HG03039 (cell line): Measurements from ENCODE around the gene VILL.
"Not testable (repeated sequence)": the region's sequence is repeated elsewhere in the genome, so short reads cannot be mapped to it uniquely, and the experiment has no call there.

Experiments used
- ATAC-seq: cut with Tn5 transposase; IDR thresholded peaks from one replicate; pipeline ENCODE4 v1.9.1; 2021; ENCODE audit warnings: mild to moderate bottlenecking, moderate library complexity; ENCODE audit not compliant: unreplicated experiment

Gene VILL

DNA sequence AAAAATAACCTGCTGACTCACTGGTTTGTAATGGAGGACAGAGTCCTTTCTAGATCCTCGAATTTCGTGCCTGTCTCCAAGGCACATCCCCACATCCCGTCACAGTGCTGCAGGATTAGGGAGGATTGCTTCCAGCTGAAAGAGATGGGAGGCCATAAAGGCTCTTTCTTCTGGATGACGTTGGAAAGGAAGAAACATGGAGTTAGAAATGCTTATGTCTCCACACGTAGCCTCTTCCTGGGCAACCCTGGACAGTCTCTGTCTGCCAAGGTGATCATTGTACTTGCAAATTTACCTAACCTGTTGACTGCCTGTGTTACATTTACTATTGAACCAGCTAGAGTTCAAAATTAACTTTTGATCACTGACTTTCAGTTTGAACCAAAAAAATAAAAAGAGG, 27.6 kb upstream of the VILL start:
- ATAC-seq = no peak

DNA sequence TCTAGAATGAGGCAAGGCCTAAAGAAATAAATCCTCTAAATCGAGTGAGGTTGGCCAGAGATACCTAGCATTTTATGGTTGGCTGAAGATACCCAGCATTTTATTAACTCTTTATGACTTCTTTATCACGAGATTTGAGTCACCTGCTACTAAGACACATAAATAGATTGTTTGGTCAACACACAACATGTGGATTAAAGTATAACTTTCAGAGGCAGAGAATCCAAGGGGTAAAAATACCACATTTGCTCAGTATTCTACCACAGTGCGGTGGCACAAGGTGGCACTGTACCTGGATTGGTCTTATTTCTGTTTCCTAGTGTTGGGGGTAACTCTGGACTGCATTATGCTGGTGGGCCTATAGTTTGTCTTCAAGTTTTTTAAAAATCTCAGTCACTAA, 27.0 kb upstream of the VILL start:
- no peak for ATAC-seq

DNA sequence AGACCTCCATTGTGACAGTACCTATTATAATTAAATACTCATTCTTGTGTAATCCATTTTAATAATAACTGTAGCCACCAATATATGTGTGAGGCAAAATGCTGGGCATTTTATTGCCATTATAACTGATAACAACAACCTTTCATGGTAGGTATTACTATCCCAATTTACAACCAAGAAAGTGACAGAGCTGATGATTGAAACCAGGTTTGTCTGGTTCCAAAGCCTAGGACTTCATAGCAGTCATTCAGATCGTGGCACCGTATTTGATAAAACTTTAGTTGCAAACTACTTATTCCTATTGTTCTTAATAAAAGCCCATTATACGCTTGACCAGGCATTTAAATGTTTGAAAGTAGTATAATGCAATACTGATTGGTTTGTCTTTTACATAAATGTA, 26.4 kb upstream of the VILL start:
- ATAC-seq = no peak

DNA sequence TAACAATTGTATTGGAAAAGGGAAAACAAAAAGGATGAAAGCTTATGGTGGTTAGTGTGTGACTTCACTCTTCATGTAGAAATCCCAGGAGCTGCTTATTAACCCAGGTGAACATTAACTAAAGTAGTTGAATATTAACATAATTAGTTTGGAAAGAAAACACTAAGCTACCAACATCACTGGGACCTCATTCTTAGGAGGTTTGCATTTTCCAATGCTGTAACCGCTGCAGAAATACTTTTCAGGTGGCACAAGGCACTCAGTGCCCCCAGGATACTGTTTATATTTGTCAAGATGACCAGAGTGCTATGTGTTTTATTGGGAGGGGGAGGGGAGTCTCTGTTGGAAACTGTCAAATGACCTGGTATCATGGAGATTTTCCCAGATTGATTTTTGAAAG, 25.9 kb upstream of the VILL start:
- no peak for ATAC-seq

DNA sequence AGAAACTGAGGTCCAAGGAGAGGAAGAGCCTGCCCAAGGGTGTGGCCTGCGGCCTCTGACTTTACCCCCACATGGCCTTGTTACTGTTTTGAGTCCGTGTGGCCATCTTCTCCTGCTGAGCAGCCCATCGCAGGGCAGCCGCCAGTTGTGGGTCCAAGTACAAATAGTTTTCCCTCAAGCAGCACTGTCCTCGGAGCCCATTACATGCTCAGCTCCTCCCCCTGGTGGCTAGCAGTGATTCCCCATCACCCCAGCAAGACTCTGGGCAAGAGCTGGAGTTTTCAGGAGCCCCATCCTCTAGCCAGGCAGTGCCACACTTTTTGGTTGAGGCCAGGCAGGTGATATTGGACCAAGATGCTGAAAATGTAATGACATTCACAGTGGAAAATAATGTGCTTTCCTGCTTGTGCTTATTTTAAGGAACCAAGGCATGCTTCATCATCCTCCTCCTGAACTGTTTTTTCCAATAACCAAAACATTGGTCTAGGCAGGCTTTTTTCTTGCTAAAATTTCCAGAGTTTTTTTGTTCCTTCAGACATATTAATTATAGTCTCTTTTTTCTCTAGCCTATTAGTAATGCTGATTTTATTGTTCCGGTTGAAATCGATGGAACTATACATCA, 23.2 kb upstream of the VILL start:
- ATAC-seq = no peak

DNA sequence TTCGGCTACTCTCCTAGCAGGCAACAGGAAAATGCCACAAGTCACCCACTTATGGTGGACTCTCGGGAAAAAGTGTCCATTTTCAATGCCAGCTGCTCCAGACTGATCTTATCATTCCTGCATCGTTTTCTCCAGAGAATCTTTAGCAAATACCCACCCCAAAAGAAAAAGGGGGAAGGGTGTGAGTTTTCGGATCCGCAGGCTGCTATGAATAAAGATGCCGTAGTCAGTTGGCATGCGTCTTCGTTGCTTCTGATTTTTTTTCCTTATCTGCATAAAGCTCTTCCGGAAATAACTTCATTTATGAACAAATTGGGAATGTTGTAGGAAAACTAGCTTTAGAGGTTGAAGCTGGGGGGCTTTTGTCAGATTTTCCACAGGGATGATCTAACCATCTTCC, 22.4 kb upstream of the VILL start:
- ATAC-seq = no peak

DNA sequence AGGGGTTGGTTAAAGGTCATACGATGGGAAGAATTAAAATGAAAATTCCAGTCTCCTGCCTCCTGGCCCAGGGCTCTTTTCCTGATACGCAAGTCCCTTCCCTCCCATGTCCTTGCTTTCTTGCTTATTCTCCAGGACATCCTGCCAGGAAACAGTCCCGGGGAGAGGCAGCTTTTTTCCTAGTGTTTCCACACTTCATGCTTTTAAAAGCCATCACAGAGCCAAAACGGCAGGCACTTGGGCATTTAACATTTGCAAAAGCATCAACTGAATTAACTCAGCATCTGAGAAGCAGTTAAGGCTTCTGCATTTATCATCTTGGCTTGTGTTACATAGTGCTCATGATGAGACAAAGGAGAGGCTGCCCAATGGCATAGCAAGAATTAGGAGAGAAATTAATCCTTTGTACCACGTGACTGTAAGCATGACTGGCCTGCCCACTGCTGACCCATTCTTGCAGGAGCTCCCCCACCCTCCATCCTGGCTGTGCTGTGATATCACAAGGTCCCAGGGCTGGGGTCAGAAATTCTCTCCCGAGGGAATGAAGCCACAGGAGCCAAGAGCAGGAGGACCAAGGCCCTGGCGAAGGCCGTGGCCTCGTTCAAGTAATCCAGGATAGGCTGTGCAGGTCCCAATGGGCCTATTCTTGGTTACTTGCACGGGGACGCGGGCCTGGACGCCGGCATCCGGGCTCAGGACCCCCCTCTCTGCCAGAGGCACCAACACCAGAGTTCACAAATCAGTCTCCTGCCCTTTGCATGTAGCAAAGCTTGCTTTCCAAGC, 21.6 kb upstream of the VILL start:
- ATAC-seq = no peak

DNA sequence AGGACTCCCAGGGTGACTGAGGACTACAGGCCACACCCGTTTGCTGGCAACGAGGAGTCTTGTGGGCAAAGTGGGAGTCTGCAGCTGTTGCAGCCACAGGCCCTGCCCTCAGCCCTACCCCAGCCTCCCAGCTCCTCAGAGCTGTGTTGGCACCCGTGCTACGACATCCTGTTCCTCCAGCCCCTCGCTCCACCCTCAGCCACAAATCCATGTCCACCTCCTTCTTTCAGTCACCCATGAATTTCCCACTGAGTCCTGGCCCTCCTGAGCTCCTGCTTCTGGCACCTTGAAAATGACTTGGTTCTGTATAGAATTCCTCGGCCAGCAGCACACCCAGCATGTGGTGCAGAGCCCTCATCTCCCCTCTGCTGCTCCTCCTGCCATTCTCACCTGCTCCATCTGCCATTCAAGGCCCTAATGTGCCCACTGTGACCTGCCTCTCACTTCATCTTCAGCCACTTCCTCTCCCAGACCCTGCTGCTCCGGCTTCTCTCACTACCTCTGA, 20.9 kb upstream of the VILL start:
- no peak for ATAC-seq

DNA sequence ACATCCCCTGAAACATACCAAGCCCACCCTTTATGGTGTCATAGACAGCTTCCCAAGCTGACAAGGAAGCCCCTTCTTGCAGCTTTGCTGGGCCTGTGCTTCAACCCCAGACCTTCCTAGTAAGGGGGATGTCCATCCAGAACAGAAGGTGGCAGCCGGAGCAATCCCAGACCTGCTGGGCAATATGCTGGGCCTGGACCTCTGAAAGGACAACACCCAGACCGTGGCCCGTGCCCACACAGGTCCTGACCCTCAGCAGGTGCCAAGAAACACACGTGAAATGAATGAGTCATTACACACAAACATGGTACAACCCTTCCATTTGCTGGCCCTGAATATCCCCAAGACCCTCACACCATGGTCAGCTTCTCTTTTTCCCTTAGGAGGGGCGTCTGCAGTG, 19.8 kb upstream of the VILL start:
- ATAC-seq = no peak

DNA sequence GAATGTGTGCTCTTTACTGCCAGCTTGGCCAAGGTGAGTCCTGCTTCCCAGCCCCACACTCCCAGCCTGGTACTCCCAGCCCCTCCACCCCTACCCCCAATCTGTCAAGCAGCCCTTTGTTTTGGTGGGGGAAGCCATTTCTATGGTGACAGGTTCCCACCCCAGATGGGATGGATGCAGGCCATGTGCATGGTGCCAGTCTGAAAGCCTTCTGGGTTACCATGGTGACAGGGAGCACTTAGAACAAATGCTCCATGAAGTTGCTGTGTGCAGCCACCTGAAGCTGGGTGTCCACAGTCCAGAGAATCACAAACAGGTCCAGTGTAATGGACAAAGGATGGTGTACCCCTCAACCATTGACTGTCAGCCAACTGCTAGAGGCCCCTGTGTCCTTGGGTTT, 19.1 kb upstream of the VILL start:
- no peak for ATAC-seq

DNA sequence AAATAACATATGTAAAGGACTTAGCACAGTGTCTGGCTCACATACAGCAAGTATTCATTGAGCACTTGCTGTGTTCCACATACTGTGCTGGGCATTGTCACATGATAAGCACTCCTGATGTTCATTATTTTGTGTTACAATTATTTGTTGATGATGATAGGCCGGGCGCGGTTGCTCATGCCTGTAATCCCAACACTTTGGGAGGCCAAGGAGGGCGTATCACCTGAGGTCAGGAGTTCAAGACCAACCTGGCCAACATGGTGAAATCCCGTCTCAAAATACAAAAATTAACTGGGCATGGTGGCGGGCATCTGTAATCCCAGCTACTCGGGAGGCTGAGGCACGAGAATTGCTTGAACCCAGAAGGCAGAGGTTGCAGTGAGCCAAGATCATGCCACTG, 18.5 kb upstream of the VILL start:
- ATAC-seq = not testable (repeated sequence)

DNA sequence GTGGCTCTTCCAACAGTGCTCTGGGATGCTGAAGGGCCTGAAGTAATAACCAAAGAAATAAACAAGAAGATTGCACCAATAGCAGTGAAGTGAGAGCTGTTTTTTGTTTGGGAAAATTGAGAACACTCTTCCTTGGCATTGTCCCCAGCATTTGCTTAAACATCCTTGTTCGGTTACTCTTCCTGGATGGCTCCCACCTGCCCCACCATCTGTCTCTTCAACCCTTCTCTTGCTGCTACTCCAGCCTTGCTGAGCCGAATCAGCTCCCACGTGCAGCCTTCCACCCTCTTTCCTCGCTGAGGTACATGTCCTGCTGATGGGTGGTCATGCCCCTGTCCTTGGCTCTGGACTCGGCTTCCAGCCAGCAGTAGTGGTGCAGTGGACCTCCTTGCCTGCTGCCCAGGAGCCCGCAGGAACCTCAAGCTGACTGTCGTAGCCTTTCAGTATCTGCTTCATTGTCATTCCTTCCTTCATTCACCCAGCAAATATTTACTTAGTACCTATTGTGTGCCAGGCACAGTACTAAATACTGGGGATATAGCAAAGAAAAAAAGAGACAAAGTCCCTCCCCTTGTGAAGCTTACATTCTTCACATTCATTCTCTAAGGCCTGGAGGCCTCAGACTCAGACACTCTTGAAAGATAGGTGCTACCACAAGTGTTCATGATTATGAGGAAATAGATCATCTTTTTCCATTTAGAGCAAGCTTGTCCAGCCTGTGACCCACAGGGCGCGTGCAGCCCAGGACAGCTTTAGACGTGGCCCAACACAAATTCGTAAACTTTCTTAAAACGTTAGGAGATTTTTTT, 17.1 kb upstream of the VILL start:
- ATAC-seq = no peak

DNA sequence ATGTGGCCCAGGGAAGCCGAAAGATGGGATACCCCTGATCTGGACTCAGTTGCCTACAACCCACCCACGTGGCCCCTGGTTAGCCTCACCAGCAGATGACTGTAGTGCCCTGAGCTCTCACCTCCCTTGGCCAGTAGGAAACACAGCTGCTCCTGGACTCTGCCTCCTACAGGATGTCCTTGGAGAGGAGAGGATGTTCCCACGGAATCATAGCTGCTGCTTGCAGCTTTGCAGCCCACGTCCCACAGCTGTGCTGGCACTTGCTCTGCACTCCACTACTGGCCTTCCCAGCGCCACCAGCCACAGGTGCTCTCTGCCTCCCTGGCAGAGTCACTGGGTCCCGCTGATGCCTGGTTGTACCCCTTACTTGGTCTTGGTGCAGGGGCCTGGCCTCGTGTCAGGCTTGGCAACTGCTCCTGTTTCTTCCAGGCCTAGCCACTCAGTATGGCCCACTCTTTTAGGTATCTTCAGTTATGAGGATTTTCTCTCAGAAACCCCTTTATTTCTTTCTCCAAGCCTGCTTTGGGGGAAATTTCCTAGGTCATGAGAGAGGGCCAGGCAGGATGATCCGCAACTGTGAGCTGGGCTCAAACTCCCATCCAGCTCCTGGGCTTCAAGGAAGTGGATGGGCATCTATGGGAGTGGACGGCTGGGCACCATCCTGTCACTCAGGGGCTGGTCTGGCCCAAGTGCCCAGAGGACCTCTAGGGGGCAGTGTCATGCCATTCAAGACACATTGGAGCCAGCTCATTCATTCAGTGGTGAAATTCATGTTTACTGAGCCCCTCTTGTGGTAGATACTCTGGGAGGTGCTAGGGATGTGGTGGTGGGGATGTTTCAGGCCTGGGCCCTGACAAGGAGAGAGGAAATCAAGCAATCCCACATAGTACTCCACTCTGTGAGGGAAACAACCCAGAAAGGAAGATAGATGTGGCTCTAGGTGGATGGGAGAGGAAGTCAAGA, 16.2 kb upstream of the VILL start:
- no peak for ATAC-seq

DNA sequence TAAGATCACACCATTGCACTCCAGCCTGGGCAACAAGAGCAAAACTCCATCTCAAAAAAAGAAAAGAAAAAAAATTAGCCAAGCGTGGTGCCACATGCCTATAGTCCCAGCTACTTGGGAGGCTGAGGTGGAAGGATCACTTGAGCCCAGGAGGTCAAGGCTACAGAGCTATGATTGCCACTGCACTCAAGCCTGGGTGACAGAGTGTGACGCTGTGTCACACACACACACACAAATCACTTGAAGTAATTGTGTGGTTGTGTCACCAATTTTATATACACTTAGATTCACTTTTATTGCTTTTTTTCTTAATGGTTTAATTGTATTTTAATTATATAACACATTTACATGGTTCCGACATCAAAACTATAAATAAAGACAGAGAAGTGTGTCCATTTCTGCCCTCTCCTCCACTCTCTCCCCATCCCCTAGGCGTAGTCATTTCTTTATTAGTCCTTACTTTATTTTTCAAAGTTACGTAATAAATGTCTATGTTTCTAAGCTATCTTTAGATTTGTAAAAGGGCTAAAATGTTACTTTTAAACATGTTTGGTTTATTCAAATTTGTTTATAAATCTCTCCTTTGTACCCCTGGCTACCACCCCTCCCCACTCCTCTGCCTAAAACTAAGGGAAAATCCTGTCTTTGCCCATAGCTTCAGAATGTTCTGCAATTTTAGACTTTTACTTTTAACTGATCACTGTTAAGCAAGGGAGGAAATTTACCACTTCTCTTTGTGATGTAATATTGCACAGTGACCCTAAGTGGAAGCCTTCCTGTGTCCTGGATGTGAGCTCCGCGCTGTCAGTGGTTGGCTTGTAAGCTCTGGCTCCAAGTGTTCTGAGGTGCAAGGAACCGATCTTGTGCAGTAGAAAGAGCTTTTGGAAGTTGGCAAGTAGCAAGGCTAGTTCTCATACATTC, 10.8 kb upstream of the VILL start:
- no peak for ATAC-seq

DNA sequence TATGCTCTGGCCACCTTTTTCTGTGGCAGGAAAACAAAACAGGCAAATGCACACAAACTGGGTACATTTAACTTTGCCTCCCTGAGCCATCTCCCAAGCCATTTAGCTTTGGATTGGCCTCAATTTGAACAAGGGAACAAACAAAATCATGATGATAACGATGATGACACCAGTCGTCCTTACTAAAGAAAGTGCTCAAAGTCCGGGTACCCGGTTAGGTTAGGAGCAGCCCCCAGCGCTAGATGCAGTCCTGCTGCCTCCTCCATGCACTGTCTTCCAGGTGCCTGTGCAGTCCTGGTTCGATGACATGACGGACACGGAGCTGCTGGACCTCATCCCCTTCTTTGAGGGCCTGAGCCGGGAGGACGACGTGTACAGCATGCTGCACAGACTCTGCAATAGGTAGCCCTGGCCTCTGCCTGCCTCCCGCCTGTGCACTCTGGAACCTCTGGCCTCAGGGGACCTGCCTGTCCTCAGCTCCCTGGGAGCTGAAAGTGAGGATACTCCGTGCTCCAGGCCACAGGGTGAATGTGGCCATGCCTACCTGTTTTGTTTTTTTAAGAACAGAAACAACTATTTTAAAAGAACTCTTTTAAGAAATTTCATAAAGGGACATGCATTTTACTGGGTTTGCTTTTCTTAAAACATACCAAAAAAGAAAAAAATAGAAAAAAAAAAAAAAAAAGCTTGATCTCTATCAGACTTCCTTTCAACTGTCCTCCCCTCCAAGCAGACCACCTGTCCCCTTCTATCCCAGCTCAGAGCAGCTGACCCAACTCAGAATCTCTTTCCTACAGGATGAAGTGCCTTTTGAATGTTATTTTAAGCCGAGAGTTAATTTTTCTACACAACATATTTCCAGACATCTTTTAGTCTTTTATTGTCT, 9.9 kb upstream of the VILL start:
- ATAC-seq = no peak

DNA sequence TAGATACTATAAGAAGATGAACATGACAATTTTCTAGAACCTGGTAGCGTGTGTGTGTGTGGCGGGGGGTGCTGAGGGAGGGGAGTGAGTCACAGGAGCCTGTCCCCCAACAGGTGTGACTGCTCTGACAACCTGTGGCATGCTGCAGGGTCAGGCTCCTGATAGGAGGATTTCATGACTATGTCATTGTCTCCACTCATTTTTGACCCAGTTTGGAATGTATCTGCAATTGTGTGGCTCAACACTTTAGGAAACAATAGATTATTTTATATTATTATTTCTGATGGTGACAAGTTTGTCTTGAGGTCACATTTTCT, 9.3 kb upstream of the VILL start:
- ATAC-seq = no peak

DNA sequence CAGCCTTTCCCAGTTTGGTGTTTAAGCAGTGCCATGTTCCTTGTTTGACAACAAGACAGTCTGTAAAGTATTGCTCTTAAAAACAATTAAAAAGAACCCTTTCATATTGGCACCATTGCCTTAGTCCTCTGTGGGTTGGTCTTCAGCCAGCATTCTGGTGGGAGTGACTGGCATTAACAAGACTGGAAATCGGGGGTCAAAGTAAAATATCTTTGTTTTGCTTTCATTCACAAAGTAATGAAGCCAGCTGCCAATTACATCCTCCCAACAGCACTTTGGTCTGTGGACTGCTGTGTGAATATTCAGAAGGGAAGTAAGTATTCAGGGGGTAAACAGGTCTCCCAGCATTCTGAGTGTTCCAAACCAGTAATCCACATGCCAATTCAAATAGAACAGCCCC, 8.3 kb upstream of the VILL start:
- no peak for ATAC-seq

DNA sequence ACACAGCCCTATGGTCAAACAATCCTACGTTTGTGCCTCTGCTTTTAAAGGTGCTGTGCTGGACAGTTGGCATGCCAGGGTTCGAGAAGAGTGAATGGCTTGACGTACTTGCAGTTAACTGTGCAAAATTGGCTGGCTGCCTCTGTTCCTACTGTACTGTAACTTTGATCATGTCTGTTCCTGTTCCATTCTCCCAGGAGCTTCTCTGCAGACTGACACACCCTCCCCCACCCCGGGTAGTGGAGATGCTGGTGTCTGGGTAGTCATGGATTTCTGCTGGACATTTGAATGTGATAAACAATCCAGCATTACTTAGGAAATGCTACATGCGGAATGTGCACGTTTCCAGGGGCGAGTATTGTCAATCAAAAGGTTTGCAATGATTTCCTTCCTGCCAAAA, 6.5 kb upstream of the VILL start:
- ATAC-seq = no peak

DNA sequence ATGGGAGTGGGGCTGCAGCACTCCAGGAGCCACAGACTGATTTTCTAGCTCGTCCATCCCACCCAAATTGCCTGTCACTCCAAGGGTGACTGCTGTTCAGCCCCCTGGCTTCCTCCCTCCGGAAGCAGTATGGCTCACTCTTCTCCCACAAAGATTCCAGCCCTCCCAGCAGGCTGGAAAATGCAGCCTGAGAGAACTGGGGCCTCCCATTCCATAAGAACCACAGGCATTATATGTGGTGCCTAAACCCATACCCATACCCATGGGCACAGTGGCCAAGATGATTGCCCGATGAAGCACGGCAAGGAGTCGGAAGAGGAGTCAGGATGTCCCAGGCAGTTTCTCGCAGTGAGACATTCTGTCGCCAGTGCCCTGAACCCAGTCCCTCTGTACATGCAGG, 6.0 kb upstream of the VILL start:
- no peak for ATAC-seq
